Calu3 (cell line): ENCODE measurements around the gene SH3PXD2B. TPM values are rescaled to one million over a fixed set of nuclear protein-coding genes. Genes with fewer than 3 reads are reported as not detected.
"Not testable (repeated sequence)": the region's sequence is repeated elsewhere in the genome, so short reads cannot be mapped to it uniquely, and the experiment has no call there.

Source experiments
- BruUV-seq: library from RNA; stranded (reverse); fragments of 400-500 nt; replicated peaks from 2 replicates; lab custom pipeline; 2021; lab: Mats Ljungman, UMichigan
- CTCF ChIA-PET: fragments of 300-600 bp; sonication (Branson Sonifier 250); formaldehyde crosslinking; loops from one replicate; lab custom pipeline; 2022; ENCODE audit warnings: antibody characterized with exemption; lab: Charles Lee
- DNase-seq: peaks from one replicate; pipeline ENCODE4 v3.0.0; 2022
- H3K27ac Mint-ChIP-seq: one replicate; pipeline ENCODE4 v1.8.0; 2022; ENCODE audit warnings: mixed read lengths; ENCODE audit not compliant: unreplicated experiment
- H3K27me3 Mint-ChIP-seq: one replicate; pipeline ENCODE4 v1.8.0; 2022; ENCODE audit warnings: mixed read lengths; ENCODE audit not compliant: unreplicated experiment
- H3K36me3 Mint-ChIP-seq: one replicate; pipeline ENCODE4 v1.8.0; 2022; ENCODE audit warnings: mild to moderate bottlenecking, moderate library complexity, mixed read lengths; ENCODE audit not compliant: insufficient read depth, unreplicated experiment
- H3K4me1 Mint-ChIP-seq: one replicate; pipeline ENCODE4 v1.8.0; 2022; ENCODE audit warnings: mild to moderate bottlenecking, low read depth, mixed read lengths; ENCODE audit not compliant: unreplicated experiment
- H3K4me3 Mint-ChIP-seq: one replicate; pipeline ENCODE4 v1.8.0; 2022; ENCODE audit warnings: mild to moderate bottlenecking, low read depth, moderate library complexity, mixed read lengths; ENCODE audit not compliant: unreplicated experiment
- H3K9me3 Mint-ChIP-seq: one replicate; pipeline ENCODE4 v1.8.0; 2022; ENCODE audit warnings: low read depth, mixed read lengths; ENCODE audit not compliant: unreplicated experiment
- CTCF ChIP-seq: fragments of 200-600 bp; IDR thresholded peaks from one replicate; pipeline ENCODE4 v1.8.0; 2022; ENCODE audit warnings: antibody characterized with exemption; ENCODE audit not compliant: unreplicated experiment
- intact Hi-C: fragments of 100-400 bp; cut with micrococcal nuclease; formaldehyde crosslinking; loops from one replicate; pipeline ENCODE4 v1.10.0; 2022; ENCODE audit not compliant: unreplicated experiment
- total RNA-seq: library from RNA; stranded (reverse); gene quantifications from 2 replicates; pipeline ENCODE4 v1.2.3, GENCODE V29; 2022

SH3PXD2B gene
- total RNA-seq, 1 experiment from 2014 or later, result 25.6 TPM

GRCh38 chr5:172370237-172370640 is 84.1 kb downstream of the SH3PXD2B start:
- intact Hi-C loops, result no loop called here
- no peak for TF ChIP-seq CTCF
- Mint-ChIP-seq H3K36me3 (no peaks in the 10 kb centered on the region), H3K27ac (no peak overlapping the region), H3K27me3 (no peaks in the 10 kb centered on the region), H3K4me1 (peaks cover 4% of the 10 kb centered on the region), H3K4me3 (no peak overlapping the region), H3K9me3 (peaks cover 2% of the 10 kb centered on the region)
- no peak for DNase-seq
- CTCF ChIA-PET, result interaction anchor here (0.6 to 0.8 kb wide), 2 partner anchors 13 to 437 kb away, joined by 3 to 6 read pairs; no protein-coding TSS in a partner anchor
- no TSS peak for BruUV-seq

DNA sequence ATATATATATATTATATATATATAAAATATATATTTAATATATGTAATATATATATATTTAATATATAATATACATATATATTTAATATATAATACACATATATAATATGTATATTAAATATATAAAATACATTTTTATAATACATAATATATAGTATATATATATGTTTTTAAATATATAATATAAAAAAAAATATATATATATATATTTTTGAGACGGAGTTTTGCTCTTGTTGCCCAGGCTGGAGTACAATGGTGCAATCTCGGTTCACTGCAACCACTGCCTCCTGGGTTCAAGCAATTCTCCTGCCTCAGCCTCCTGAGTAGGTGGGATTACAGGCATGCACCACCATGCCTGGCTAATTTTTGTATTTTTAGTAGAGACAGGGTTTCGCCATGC is 85.6 kb downstream of the SH3PXD2B start:
- H3K9me3 Mint-ChIP-seq, H3K4me3 Mint-ChIP-seq, BruUV-seq, DNase-seq, intact Hi-C loops, H3K27ac Mint-ChIP-seq, H3K36me3 Mint-ChIP-seq, H3K27me3 Mint-ChIP-seq: not testable (repeated sequence)
- peaks cover 16% of the 10 kb centered on the region for H3K4me1 Mint-ChIP-seq
- CTCF ChIA-PET, result interaction anchor here (0.7 kb wide), 1 partner anchor 137 kb away, joined by 3 read pairs; no protein-coding TSS in a partner anchor

DNA sequence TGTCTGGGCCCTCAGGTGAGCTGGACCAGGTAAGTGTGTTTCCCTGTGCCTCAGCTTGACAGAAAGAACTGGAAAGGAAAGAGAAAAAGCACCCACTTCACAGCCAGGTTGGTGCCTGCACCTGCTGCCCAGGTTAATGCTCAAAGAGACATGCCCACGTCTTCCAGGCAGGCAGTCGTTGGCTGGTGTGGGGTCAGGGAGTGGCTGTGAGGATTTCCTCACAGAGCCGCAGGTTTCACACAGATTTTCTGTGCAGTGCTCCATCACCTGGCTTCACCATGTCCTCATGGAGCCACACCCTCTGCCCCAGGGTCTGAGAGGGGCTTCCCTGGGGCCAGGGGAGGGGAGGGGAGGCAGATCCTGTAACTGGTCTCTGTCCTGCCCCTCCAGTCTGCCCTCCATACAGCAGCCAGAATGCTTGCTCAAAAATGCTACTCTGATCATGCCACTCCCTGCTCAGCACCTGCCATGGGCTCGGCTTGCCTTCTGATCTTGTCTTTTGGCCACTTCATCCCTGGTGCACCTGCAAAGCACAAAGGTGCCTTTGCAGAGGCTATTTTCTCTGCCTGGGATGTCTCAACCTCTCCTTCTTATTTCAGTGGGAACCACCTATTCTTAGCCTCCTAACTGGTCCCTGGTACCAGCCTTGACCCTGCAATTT is 88.2 kb downstream of the SH3PXD2B start:
- no TSS peak for BruUV-seq
- intact Hi-C loops, result no loop called here

DNA sequence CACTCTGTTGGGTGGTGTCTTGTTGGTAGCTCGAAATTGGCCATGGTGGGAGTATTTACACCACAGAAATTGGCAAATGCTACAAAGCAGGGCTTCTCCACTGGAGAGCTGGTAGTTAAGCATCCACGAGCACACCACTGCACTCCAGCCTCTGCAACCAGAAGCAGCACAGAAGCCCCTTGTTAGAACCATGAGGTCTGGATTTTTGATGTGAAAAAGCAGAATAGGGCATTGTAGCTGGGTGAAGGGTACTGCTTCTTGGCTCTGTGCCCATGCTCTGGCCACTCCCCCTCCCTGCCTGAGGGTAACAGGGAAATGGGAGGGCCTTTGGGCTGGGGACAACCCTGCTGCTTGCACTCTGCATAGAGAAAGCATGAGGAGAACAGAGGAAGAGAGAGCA is 89.6 kb downstream of the SH3PXD2B start:
- peak; percentile 66 for DNase-seq
- peaks cover 9% of the 10 kb centered on the region for H3K36me3 Mint-ChIP-seq
- BruUV-seq, result no TSS peak
- intact Hi-C loops, result no loop called here
- TF ChIP-seq CTCF, result no peak
- H3K27me3 Mint-ChIP-seq, result no peaks in the 10 kb centered on the region
- CTCF ChIA-PET, result no interaction called here
- no peak overlapping the region for H3K4me3 Mint-ChIP-seq
- peak overlapping the region; percentile 5 for H3K27ac Mint-ChIP-seq
- no peaks in the 10 kb centered on the region for H3K9me3 Mint-ChIP-seq
- H3K4me1 Mint-ChIP-seq, result peaks cover 33% of the 10 kb centered on the region

More for the DNA sequence above, 88.2 kb downstream of the SH3PXD2B start:
- peaks cover 9% of the 10 kb centered on the region for H3K36me3 Mint-ChIP-seq
- CTCF ChIA-PET, result interaction anchor here (0.6 kb wide), 1 partner anchor 802 kb away, joined by 3 read pairs; no protein-coding TSS in a partner anchor
- peaks cover 31% of the 10 kb centered on the region for H3K4me1 Mint-ChIP-seq
- H3K4me3 Mint-ChIP-seq, result no peak overlapping the region
- no peak for TF ChIP-seq CTCF
- no peak for DNase-seq
- H3K9me3 Mint-ChIP-seq, result peaks cover 2% of the 10 kb centered on the region
- no peaks in the 10 kb centered on the region for H3K27me3 Mint-ChIP-seq
- H3K27ac Mint-ChIP-seq, result no peak overlapping the region

DNA sequence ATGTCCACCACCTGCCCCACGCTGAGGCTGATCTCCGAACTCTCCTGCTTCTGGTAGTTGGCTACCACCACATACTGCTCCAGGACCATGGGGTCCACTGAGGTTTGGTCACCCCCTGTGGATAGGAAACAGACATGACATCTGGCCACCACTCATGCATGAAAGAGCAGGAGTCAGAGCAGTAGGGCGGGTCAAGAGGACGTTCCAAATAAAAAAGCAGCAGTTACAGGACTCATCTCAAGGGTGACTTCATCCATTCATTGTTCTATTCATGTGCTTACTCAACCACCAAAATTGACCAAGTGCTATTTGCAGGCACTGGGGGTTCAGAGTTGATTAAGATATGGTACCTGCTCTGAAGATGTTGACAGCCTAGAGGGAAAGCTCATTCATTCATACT is 91.6 kb downstream of the SH3PXD2B start:
- Mint-ChIP-seq H3K9me3 (no peaks in the 10 kb centered on the region), H3K4me1 (peaks cover 45% of the 10 kb centered on the region), H3K36me3 (peaks cover 13% of the 10 kb centered on the region), H3K27ac (peak overlapping the region; percentile 94), H3K27me3 (no peaks in the 10 kb centered on the region), H3K4me3 (no peak overlapping the region)
- TF ChIP-seq CTCF, result no peak
- intact Hi-C loops, result no loop called here
- no TSS peak for BruUV-seq
- CTCF ChIA-PET, result no interaction called here
- no peak for DNase-seq
